ENCODE results near the gene MAPRE2. TPM values are rescaled to one million over a fixed set of nuclear protein-coding genes. Genes with fewer than 3 reads are reported as not detected.

The MAPRE2 gene
- total RNA-seq, 1 donor from 2014 or later, result 52.5 TPM

GRCh38 chr18:35024965-35025364 is 16.2 kb upstream of the MAPRE2 start:
- intact Hi-C loops (cut with micrococcal nuclease), result loop anchor here (1.0 to 5.0 kb wide), 6 partner anchors 48 to 265 kb away; partner anchors contain the start of genes ZNF397 and ZSCAN30
- DNase-seq, result no peak
- no peaks in the 10 kb centered on the region for H3K36me3 Mint-ChIP-seq (ENCODE audit: low read depth)
- H3K27me3 Mint-ChIP-seq, result peaks cover 7% of the 10 kb centered on the region
- peaks cover 24% of the 10 kb centered on the region for H3K4me1 Mint-ChIP-seq
- no peak overlapping the region for H3K27ac Mint-ChIP-seq
- H3K9me3 Mint-ChIP-seq, result no peaks in the 10 kb centered on the region
- no peak overlapping the region for H3K4me3 Mint-ChIP-seq

- no peaks in the 10 kb centered on the region for H3K36me3 Mint-ChIP-seq (ENCODE audit: low read depth)
- no peak overlapping the region for H3K4me3 Mint-ChIP-seq
These were observed 14.7 kb upstream of the MAPRE2 start for GRCh38 chr18:35026407-35027061.

GRCh38 chr18:35027206-35027605 is 14.0 kb upstream of the MAPRE2 start:
- no peaks in the 10 kb centered on the region for H3K36me3 Mint-ChIP-seq (ENCODE audit: low read depth)
- H3K27me3 Mint-ChIP-seq, result peaks cover 4% of the 10 kb centered on the region
- no peak overlapping the region for H3K4me3 Mint-ChIP-seq
- no peaks in the 10 kb centered on the region for H3K9me3 Mint-ChIP-seq
- peaks cover 39% of the 10 kb centered on the region for H3K4me1 Mint-ChIP-seq
- H3K27ac Mint-ChIP-seq, result no peak overlapping the region
- intact Hi-C loops (cut with micrococcal nuclease), result loop anchor here (2.0 to 5.0 kb wide), 6 partner anchors 16 to 215 kb away; partner anchors contain the start of gene ZNF397
- DNase-seq, result peak; percentile 62

More at GRCh38 chr18:35026407-35027061, 14.7 kb upstream of the MAPRE2 start:
- intact Hi-C loops (cut with micrococcal nuclease), result loop anchor here (2.0 to 5.0 kb wide), 6 partner anchors 16 to 216 kb away; partner anchors contain the start of gene ZNF397
- Mint-ChIP-seq H3K9me3 (no peaks in the 10 kb centered on the region), H3K27me3 (peaks cover 4% of the 10 kb centered on the region), H3K4me1 (peaks cover 35% of the 10 kb centered on the region), H3K27ac (peak overlapping the region; percentile 45)
- peak; percentile 78 for DNase-seq

GRCh38 chr18:35028536-35028935 is 12.7 kb upstream of the MAPRE2 start:
- no peaks in the 10 kb centered on the region for H3K36me3 Mint-ChIP-seq (ENCODE audit: low read depth)
- H3K27ac Mint-ChIP-seq, result no peak overlapping the region
- intact Hi-C loops (cut with micrococcal nuclease), result loop anchor here (5.0 kb wide), 5 partner anchors 51 to 214 kb away; partner anchors contain the start of gene ZNF397
- peaks cover 2% of the 10 kb centered on the region for H3K27me3 Mint-ChIP-seq
- no peaks in the 10 kb centered on the region for H3K9me3 Mint-ChIP-seq
- peaks cover 40% of the 10 kb centered on the region for H3K4me1 Mint-ChIP-seq
- DNase-seq, result no peak
- no peak overlapping the region for H3K4me3 Mint-ChIP-seq

GRCh38 chr18:35029103-35029502 is 12.1 kb upstream of the MAPRE2 start:
- intact Hi-C loops (cut with micrococcal nuclease), result loop anchor here (5.0 kb wide), 5 partner anchors 52 to 213 kb away; partner anchors contain the start of gene ZNF397
- Mint-ChIP-seq H3K27ac (peak overlapping the region; percentile 97), H3K4me3 (peak overlapping the region; percentile 89), H3K9me3 (no peaks in the 10 kb centered on the region), H3K4me1 (peaks cover 40% of the 10 kb centered on the region), H3K36me3 (ENCODE audit: low read depth) (no peaks in the 10 kb centered on the region), H3K27me3 (peaks cover 2% of the 10 kb centered on the region)
- no peak for DNase-seq

GRCh38 chr18:35029770-35030169 is 11.4 kb upstream of the MAPRE2 start:
- no peak for DNase-seq
- peak overlapping the region; percentile 97 for H3K27ac Mint-ChIP-seq
- intact Hi-C loops (cut with micrococcal nuclease), result loop anchor here (1.0 to 5.0 kb wide), 6 partner anchors 12 to 213 kb away; partner anchors contain the start of genes MAPRE2 and ZNF397
- H3K36me3 Mint-ChIP-seq (ENCODE audit: low read depth), result no peaks in the 10 kb centered on the region
- H3K4me3 Mint-ChIP-seq, result peak overlapping the region; percentile 89
- no peaks in the 10 kb centered on the region for H3K27me3 Mint-ChIP-seq
- peaks cover 40% of the 10 kb centered on the region for H3K4me1 Mint-ChIP-seq
- no peaks in the 10 kb centered on the region for H3K9me3 Mint-ChIP-seq

GRCh38 chr18:35030277-35030989 is 10.8 kb upstream of the MAPRE2 start:
- peak overlapping the region; percentile 97 for H3K27ac Mint-ChIP-seq
- no peaks in the 10 kb centered on the region for H3K36me3 Mint-ChIP-seq (ENCODE audit: low read depth)
- H3K4me3 Mint-ChIP-seq, result peak overlapping the region; percentile 89
- H3K9me3 Mint-ChIP-seq, result no peaks in the 10 kb centered on the region
- no peaks in the 10 kb centered on the region for H3K27me3 Mint-ChIP-seq
- intact Hi-C loops (cut with micrococcal nuclease), result loop anchor here (1.0 kb wide), 1 partner anchor 11 kb away; the partner anchor contains the start of gene MAPRE2
- DNase-seq, result peak; percentile 73
- H3K4me1 Mint-ChIP-seq, result peaks cover 40% of the 10 kb centered on the region

GRCh38 chr18:35032113-35032512 is 9.1 kb upstream of the MAPRE2 start:
- no peak overlapping the region for H3K27ac Mint-ChIP-seq
- H3K4me1 Mint-ChIP-seq, result peaks cover 31% of the 10 kb centered on the region

GRCh38 chr18:35038029-35038428 is 3.2 kb upstream of the MAPRE2 start:
- H3K36me3 Mint-ChIP-seq (ENCODE audit: low read depth), result peaks cover 8% of the 10 kb centered on the region
- intact Hi-C loops (cut with micrococcal nuclease), result no loop called here
- H3K4me3 Mint-ChIP-seq, result no peak overlapping the region
- peaks cover 25% of the 10 kb centered on the region for H3K4me1 Mint-ChIP-seq
- DNase-seq, result no peak
- no peaks in the 10 kb centered on the region for H3K27me3 Mint-ChIP-seq
- H3K27ac Mint-ChIP-seq, result no peak overlapping the region
- no peaks in the 10 kb centered on the region for H3K9me3 Mint-ChIP-seq

More at GRCh38 chr18:35032113-35032512, 9.1 kb upstream of the MAPRE2 start:
- no peaks in the 10 kb centered on the region for H3K27me3 Mint-ChIP-seq
- no peak for DNase-seq
- intact Hi-C loops (cut with micrococcal nuclease), result no loop called here
- H3K36me3 Mint-ChIP-seq (ENCODE audit: low read depth), result no peaks in the 10 kb centered on the region
- no peaks in the 10 kb centered on the region for H3K9me3 Mint-ChIP-seq
- no peak overlapping the region for H3K4me3 Mint-ChIP-seq

- Mint-ChIP-seq H3K4me3 (no peak overlapping the region), H3K36me3 (ENCODE audit: low read depth) (peaks cover 8% of the 10 kb centered on the region), H3K27ac (no peak overlapping the region), H3K4me1 (peaks cover 34% of the 10 kb centered on the region), H3K27me3 (no peaks in the 10 kb centered on the region), H3K9me3 (no peaks in the 10 kb centered on the region)
- intact Hi-C loops (cut with micrococcal nuclease), result no loop called here
- DNase-seq, result no peak
These were observed 2.2 kb upstream of the MAPRE2 start for GRCh38 chr18:35038881-35039491.

- H3K4me1 Mint-ChIP-seq, result peaks cover 48% of the 10 kb centered on the region
- H3K4me3 Mint-ChIP-seq, result peak overlapping the region; percentile 98
- intact Hi-C loops (cut with micrococcal nuclease), result loop anchor here (2.0 to 10.0 kb wide), 8 partner anchors 57 to 932 kb away; partner anchors contain the start of genes INO80C, RMP24, ZNF24 and ZNF397
- DNase-seq, result no peak
- peaks cover 8% of the 10 kb centered on the region for H3K36me3 Mint-ChIP-seq (ENCODE audit: low read depth)
- H3K9me3 Mint-ChIP-seq, result no peaks in the 10 kb centered on the region
- no peaks in the 10 kb centered on the region for H3K27me3 Mint-ChIP-seq
- peak overlapping the region; percentile 98 for H3K27ac Mint-ChIP-seq
These were observed 600 bp upstream of the MAPRE2 start for GRCh38 chr18:35040638-35040987.

- Mint-ChIP-seq H3K4me1 (peaks cover 60% of the 10 kb centered on the region), H3K4me3 (peak overlapping the region; percentile 98), H3K9me3 (no peaks in the 10 kb centered on the region), H3K27ac (peak overlapping the region; percentile 98), H3K36me3 (ENCODE audit: low read depth) (peaks cover 8% of the 10 kb centered on the region), H3K27me3 (no peaks in the 10 kb centered on the region)
- DNase-seq, result peak; percentile 74
- intact Hi-C loops (cut with micrococcal nuclease), result loop anchor here (1.0 to 10.0 kb wide), 15 partner anchors 8 to 930 kb away; partner anchors contain the start of genes INO80C, RMP24, ZNF24 and ZNF397
These were observed 688 bp downstream of the MAPRE2 start for GRCh38 chr18:35041815-35042387.

- peak; percentile 76 for DNase-seq
- Mint-ChIP-seq H3K27ac (peak overlapping the region; percentile 98), H3K4me3 (peak overlapping the region; percentile 98), H3K36me3 (ENCODE audit: low read depth) (peaks cover 8% of the 10 kb centered on the region), H3K9me3 (no peaks in the 10 kb centered on the region), H3K27me3 (no peaks in the 10 kb centered on the region), H3K4me1 (peaks cover 66% of the 10 kb centered on the region)
- intact Hi-C loops (cut with micrococcal nuclease), result loop anchor here (1.0 to 10.0 kb wide), 9 partner anchors 8 to 930 kb away; partner anchors contain the start of genes INO80C, RMP24 and ZSCAN30
These were observed 1.3 kb downstream of the MAPRE2 start for GRCh38 chr18:35042389-35043071.
